ENCODE data around the gene CDC42BPA.
A peak's percentile ranks its signal among the peaks of the same experiment; 100 is the strongest.
"Not testable (repeated sequence)": the region's sequence is repeated elsewhere in the genome, so short reads cannot be mapped to it uniquely, and the experiment has no call there.

The CDC42BPA gene

GRCh38 chr1:227042292-227042691 lies 276.0 kb downstream of the CDC42BPA start:
- DNase-seq: peak; percentile 79

GRCh38 chr1:227038401-227038800 lies 279.9 kb downstream of the CDC42BPA start:
- no peak for DNase-seq

DNA sequence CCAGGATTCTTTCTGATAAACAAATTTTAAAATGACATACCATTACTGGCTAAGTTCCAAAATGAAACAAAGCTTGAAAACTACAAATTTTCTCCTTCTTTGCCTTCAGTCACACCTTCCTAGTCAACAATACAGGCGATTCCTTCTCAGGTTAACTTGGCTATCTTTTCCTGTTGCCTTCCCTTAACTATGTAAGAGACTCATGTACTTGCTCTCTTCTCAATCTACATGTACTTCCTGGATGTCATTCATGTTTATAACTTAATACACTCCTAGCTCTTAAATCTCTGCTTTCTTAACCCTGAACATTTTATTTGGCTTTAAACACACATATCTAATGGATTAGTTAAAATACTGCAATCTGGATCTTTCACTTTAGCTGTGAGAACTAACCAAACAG lies 281.2 kb downstream of the CDC42BPA start:
- DNase-seq: no peak

DNA sequence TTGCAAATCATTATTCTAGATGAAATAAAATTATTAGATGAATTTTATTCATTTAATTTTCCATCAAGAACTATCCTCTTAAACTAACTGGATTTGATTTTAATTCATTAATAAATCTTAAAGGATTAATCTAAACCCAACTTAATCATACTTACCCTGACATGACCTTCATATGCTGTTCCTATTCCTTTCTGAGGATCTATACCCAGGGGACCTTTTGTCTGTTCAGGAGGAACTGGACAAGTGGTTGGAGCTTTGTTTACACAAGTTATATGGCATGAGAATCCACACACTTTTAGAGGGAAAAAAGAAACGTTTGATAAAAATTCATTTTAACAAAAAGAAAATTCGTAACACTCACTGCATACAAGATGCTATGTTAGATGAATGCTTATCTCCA lies 283.0 kb downstream of the CDC42BPA start:
- peak; percentile 51 for DNase-seq

DNA sequence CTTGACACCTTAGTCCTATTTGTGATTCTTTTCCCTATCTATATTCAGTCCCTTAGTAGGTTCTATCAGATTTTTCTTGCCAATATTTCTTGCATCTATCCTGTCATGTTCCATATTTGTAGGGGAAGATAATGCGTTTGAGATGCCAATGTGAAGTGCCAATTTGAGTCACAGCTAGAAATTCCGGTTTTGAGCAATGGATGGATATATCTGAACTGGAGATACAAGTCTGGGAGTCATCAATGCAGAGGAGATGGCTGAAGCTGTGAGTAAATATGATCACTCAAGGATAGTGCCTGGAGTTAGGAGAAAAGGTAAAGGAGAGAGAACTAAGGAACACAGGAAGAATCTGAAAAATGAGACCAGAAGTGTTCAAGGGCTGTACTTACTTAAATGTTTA lies 284.4 kb downstream of the CDC42BPA start:
- DNase-seq: no peak

- no peak for DNase-seq
Observed at GRCh38 chr1:227032396-227032795, 285.9 kb downstream of the CDC42BPA start.

GRCh38 chr1:227016990-227017389 lies 301.3 kb downstream of the CDC42BPA start:
- no peak for DNase-seq

DNA sequence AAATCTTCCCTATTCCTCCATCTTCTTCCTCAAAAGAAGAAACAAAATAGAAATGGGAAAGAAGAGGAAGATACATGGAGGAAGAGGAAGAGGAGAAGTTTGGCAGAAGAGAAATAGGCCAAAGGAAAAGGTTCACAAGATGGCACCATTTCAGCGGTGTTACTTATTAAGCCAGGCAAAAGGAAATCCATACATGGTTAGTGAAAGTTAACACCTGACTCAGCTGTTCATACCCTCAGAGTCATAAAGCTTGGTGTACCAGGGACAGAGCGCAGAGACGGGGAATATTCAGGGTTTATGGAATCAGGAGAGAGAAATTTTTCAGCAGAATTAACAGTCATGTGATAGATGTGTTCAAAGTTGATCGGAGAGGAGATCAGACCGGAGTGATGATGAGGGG lies 307.6 kb downstream of the CDC42BPA start:
- no peak for DNase-seq

DNA sequence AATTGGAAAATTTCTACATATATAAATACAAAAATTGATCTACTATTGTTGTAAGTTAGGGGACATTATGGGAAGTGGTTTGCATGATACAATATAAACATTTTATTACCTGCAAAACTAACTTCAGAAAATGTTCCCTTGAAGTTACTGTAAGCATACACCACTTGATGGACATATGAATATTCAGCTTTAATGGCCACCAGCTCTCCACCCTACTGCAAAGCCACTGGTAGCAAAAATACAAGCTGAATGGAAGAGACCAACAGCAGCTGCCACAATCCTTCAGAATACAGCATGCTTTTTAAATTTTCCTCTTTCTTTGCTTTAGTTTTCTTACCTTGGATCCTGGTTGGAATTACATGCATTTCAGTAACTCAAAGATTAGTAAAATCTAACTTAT lies 308.4 kb downstream of the CDC42BPA start:
- DNase-seq: no peak

GRCh38 chr1:227006226-227006796 lies 312.0 kb downstream of the CDC42BPA start:
- no peak for DNase-seq

DNA sequence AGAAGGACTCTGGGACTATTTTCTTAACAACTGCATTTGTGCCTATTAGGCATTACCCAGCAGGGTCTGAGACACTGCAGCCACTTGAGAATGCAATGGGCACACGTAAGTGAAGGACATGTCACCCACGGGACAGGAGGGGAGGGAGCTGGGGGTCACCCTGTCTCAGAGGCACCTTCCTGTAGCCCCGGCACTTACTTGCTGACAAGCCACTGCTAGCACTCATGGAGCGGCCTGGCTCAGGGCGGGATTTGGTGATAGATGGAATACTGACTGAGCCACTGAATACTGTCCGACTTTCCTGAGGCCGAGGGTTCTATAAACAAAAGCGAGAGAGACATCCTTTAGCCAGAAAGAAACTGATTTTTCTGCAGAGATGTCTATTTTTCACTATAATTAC lies 313.5 kb downstream of the CDC42BPA start:
- DNase-seq: no peak

DNA sequence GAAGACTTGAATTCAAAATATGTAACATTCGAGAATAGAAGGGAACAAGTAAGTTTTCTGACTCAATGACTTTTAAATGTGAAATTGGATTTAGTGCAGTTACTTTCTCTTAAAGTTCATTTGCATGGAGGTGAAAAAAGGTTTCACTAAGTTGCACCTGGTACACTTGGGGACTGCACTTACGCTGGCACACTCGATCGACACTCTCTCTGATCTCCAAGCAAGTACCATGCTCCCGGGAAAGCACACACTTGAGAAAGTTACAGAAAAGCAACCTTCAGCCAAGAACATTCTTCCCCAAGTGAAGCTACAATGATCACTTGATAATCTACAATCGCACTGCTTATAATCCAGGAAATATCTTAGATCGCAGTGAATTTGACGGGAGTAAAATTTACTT lies 315.1 kb downstream of the CDC42BPA start:
- DNase-seq: no peak

- DNase-seq: no peak
Observed at GRCh38 chr1:227002531-227003049, 315.7 kb downstream of the CDC42BPA start.

DNA sequence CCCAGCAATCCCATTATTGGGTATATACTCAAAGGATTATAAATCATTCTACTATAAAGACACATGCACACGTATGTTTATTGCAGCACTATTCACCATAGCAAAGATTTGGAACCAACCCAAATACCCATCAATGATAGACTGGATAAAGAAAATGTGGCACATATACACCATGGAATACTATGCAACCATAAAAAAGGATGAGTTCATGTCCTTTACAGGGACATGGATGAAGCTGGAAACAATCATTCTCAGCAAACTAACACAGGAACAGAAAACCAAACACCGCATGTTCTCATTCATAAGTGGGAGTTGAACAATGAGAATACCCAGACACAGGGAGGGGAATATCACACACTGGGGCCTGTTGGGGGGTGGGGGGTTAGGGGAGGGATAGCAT lies 318.7 kb downstream of the CDC42BPA start:
- DNase-seq: not testable (repeated sequence)

DNA sequence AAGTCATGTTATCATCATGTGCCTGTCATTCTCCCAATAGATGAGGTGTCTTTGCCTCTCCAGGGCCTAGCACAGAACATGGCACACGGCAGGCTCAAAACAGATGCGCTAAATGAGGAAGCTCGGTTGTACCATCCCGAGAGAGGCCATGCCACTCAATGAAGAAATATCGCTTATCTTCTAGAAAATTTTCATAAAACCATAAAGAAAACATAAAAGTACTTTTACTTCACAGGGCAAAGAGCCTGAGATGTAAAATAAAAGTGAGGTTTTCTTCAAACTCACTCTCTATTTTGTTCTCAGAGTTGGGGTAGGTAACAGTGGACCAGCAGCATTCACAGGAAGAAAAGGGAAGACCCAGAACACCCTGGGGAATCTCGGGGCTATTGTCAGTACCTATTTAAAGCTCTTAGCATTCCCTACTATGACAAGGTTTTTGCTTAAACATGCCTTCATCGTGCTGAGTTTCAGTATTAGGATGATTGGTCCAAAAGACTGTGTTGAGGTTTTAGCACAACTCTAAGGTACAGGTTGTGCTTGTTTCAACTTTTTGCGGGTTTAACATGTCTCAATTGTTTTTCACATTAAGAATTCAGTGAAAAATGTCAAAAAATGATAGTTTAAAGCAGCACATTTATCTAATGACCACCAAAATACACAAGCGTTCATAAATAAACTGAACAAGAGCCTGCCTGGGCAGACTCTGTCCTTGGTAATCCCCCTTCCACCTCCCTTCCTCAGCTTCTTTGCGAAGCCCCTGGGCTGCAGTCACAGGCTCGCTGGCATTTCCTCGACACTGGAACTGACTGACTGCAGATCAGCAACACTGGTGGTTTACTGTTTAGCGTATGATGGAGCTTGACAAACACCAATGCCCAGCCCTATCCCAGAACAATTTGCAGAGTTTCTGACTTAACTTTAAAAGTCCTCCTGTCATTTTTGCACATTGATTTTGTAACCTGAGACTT lies 322.6 kb downstream of the CDC42BPA start:
- no peak for DNase-seq

DNA sequence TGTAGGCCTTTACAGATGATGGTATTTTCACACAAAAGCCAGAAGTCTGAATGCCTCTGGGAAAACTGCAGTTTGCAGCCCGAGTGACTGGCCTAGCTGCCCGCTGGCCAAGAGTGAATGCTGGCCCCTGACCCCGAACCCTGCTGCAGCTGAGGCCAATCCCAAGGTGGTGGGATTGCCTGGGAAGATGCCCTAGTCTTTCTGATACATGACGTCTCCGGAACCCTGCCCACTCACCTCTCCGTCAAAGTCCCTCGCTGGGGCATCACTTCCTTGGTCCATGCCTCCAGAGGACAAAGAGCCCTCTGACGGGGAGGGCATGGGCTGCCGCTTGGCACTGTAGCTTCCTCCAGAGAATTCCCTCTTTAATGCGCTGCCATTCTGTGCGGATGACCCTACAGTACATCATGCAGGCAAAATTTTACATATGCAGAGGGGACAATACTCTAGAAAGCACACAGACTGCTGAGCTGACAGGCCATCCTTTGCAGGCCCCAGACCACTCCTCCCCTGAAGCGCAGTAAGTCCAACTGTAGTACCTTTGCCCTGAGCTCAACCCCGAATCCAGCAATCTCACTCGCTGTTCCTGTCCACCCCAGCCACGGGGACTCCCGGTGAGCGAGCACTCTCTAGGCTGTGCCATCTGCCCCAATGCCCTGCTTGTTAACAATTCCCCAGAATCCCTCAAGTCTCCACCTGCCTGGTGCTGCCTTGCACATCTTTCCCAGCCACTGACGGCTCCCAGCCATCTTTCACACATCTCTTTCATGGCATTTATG lies 323.5 kb downstream of the CDC42BPA start:
- no peak for DNase-seq

- DNase-seq: no peak
Observed at GRCh38 chr1:226993814-226994585, 324.3 kb downstream of the CDC42BPA start.

GRCh38 chr1:226991920-226992319 lies 326.4 kb downstream of the CDC42BPA start:
- no peak for DNase-seq

DNA sequence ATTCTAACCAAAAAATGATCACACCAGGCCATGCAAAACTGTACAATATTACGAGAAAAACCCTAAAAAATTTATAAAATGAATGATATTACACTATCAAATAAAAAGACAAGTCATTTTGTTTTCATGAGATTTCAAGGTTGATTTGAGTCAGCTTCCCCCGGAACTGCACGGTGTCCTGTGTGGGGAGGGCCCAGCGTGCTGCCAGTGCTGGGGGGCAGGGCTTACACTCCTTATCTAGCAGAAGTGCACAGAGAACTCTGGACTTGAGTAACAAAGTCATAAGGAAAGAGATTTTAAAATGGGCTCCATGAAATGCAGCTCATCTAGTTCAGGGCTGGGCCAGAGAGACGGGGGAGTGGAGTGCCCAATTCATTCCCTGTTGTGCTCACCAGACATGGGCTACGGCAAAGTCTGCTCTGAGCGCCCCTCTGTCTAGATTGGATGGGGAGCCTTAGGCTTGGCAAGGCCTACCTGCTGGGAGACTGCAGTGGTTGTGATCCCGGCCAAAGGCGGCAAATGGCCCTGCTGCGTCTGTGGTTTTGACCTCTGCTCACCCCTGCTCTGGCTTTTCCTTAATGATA lies 328.1 kb downstream of the CDC42BPA start:
- DNase-seq: no peak

DNA sequence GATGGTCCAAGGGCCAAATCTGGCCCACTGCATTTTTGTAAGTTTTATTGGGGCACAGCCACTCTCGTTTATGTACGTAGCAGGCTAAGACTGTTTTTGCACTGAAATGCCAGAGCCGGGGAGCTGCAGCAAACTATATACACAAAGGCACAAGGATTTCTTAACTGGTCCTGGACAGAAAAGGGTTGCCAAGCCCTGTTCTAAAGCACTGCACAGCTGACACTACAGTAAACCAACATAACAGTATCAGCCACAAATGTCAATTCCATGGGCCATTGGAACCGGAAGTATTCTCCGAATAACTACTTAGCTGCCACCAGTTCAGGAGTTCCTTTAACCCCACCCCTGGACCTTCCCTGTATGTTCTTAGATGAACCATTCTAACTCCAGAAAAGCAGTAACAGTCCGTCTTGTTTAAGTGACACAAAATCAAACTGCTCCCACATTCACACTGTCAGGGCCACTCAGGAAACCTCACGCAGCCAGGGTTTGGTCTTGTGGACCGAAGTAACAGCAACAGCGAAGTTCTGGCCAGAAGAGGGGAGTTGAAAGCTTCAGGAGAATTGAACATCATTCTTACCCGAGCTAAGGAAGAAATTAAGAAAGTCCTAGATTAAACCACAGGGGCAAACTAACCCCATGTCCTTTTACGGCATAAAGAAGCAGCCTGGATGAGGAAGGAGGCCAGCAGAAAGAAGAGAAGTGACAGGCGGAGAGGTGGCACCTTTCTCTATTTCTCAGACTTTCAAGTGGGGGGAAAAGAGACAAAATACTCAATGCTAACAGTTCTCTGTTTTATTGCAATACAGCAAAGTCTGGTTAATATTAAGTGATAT lies 329.0 kb downstream of the CDC42BPA start:
- DNase-seq: no peak

GRCh38 chr1:226988334-226988666 lies 330.0 kb downstream of the CDC42BPA start:
- DNase-seq: no peak

All from NCI-H69 (cell line).